Smooth muscle cell (in vitro differentiated cells): ENCODE data around the gene OR2H1. TPM values are rescaled to one million over a fixed set of nuclear protein-coding genes. Genes with fewer than 3 reads are reported as not detected.

ENCODE experiments used
- DNase-seq: peaks from one replicate; lab custom pipeline; 2025; ENCODE audit not compliant: unreplicated experiment; lab: John Stamatoyannopoulos, UW
- H2AFZ ChIP-seq: fragments of 200-600 bp; sonication (generic); 2 replicates; pipeline ENCODE4 v1.6.0; 2016; ENCODE audit warnings: antibody characterized with exemption, low read depth, mild to moderate bottlenecking
- H3F3A ChIP-seq: fragments of 200-600 bp; sonication (generic); 2 replicates; pipeline ENCODE4 v1.6.0; 2017; ENCODE audit warnings: antibody characterized with exemption, low read depth
- H3K27ac ChIP-seq: fragments of 200-600 bp; sonication (generic); 2 replicates; pipeline ENCODE4 v1.5.1; 2016; ENCODE audit warnings: low read depth, mild to moderate bottlenecking
- H3K27me3 ChIP-seq: fragments of 200-600 bp; sonication (generic); 2 replicates; pipeline ENCODE4 v1.6.1; 2016; ENCODE audit warnings: low read depth, mild to moderate bottlenecking
- H3K36me3 ChIP-seq: fragments of 200-600 bp; sonication (generic); 2 replicates; pipeline ENCODE4 v1.5.1; 2016; ENCODE audit warnings: low read depth
- H3K4me1 ChIP-seq: fragments of 200-600 bp; sonication (generic); 2 replicates; pipeline ENCODE4 v1.5.1; 2016; ENCODE audit warnings: low read depth
- H3K4me2 ChIP-seq: fragments of 200-600 bp; sonication (generic); 2 replicates; pipeline ENCODE4 v1.6.0; 2016; ENCODE audit warnings: mild to moderate bottlenecking
- H3K4me3 ChIP-seq: fragments of 200-600 bp; sonication (generic); 2 replicates; pipeline ENCODE4 v1.5.1; 2016; ENCODE audit warnings: mild to moderate bottlenecking
- H3K79me2 ChIP-seq: fragments of 200-600 bp; sonication (generic); 2 replicates; pipeline ENCODE4 v1.6.0; 2016; ENCODE audit warnings: low read depth, mild to moderate bottlenecking
- H3K9ac ChIP-seq: fragments of 200-600 bp; sonication (generic); 2 replicates; pipeline ENCODE4 v1.6.0; 2016; ENCODE audit warnings: low read depth
- H3K9me3 ChIP-seq: fragments of 200-600 bp; sonication (generic); replicated peaks from 2 replicates; pipeline ENCODE4 v1.5.1; 2016; ENCODE audit warnings: low read depth
- H4K20me1 ChIP-seq: fragments of 200-600 bp; sonication (generic); 2 replicates; pipeline ENCODE4 v1.6.0; 2016; ENCODE audit warnings: low read depth
- CTCF ChIP-seq: fragments of 200-600 bp; sonication (generic); IDR thresholded peaks from 2 replicates; pipeline ENCODE4 v1.5.1; 2017; ENCODE audit warnings: borderline replicate concordance, mild to moderate bottlenecking, antibody characterized with exemption; ENCODE audit not compliant: insufficient read depth, poor library complexity, severe bottlenecking
- WGBS: methylation state at CpG from one replicate; pipeline ENCODE4 v1.1.7; 2016; ENCODE audit warnings: low lambda C conversion rate; 5-methylcytosine and 5-hydroxymethylcytosine counted together
- polyA plus RNA-seq: library from polyadenylated mRNA; unstranded; fragments of >200 nt; fragmentation: Nextera tagmentation; extraction: Ambion mirVana; gene quantifications from 2 replicates; pipeline ENCODE4 v1.2.1, GENCODE V29; 2016
- total RNA-seq: library from RNA; depleted of rRNA; stranded (reverse); fragments of >200 nt; gene quantifications from 2 replicates; pipeline ENCODE4 v1.2.3, GENCODE V29; 2014

Gene OR2H1
- total and polyA plus RNA-seq, 2 experiments from 2014 or later, result not detected

- no peak overlapping the region for H3K4me3 ChIP-seq
- H3K4me2 ChIP-seq, result no peak overlapping the region
- 41% methylated on average over 5 of the region's 5 CpGs for WGBS
- no peaks in the 10 kb centered on the region for H3K4me1 ChIP-seq
- no peak for DNase-seq
- H3K27me3 ChIP-seq, result no peaks in the 10 kb centered on the region
- no peaks in the 10 kb centered on the region for H3F3A ChIP-seq
- no peaks in the 10 kb centered on the region for H3K79me2 ChIP-seq
- no peaks in the 10 kb centered on the region for H3K36me3 ChIP-seq
- H3K27ac ChIP-seq, result no peak overlapping the region
- no peaks in the 10 kb centered on the region for H4K20me1 ChIP-seq
- H3K9me3 ChIP-seq, result no peaks in the 10 kb centered on the region
- no peak for TF ChIP-seq CTCF
- H2AFZ ChIP-seq, result no peak overlapping the region
- H3K9ac ChIP-seq, result no peak overlapping the region
These were observed 21.0 kb downstream of the OR2H1 start for GRCh38 chr6:29477923-29478450.

DNA sequence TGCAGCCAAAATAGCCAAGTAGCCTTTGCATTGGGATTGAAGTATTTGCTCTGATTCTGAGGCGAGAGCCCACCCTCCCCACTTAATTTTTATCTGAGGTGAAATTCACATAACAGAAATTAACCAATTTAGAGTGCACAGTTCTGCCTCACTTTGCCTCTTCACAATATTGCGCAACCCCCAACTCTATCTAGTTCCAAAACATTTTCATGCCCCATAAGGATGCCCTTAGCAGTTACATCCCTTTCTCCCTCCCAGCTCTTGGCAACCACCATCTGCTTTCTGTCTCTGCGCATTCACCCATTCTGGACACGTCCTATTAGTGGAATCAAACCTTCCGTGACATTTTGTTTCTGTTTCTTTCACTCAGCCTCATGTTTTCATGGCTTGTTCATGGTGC, 21.8 kb downstream of the OR2H1 start:
- 97% methylated on average over 5 of the region's 5 CpGs for WGBS
- Histone ChIP-seq H3K79me2 (no peaks in the 10 kb centered on the region), H2AFZ (no peak overlapping the region), H3K36me3 (no peaks in the 10 kb centered on the region), H3K4me3 (no peak overlapping the region), H3F3A (no peaks in the 10 kb centered on the region), H3K9ac (no peak overlapping the region), H3K9me3 (no peaks in the 10 kb centered on the region), H3K27me3 (no peaks in the 10 kb centered on the region), H4K20me1 (no peaks in the 10 kb centered on the region), H3K4me1 (no peaks in the 10 kb centered on the region), H3K27ac (no peak overlapping the region), H3K4me2 (no peak overlapping the region)
- DNase-seq, result no peak
- TF ChIP-seq CTCF, result no peak

GRCh38 chr6:29479560-29479959, 22.6 kb downstream of the OR2H1 start:
- Histone ChIP-seq H3K4me2 (no peak overlapping the region), H2AFZ (no peak overlapping the region), H3K36me3 (no peaks in the 10 kb centered on the region), H3K9me3 (no peaks in the 10 kb centered on the region), H4K20me1 (no peaks in the 10 kb centered on the region), H3K9ac (no peak overlapping the region), H3K4me1 (no peaks in the 10 kb centered on the region), H3K27me3 (no peaks in the 10 kb centered on the region), H3K4me3 (no peak overlapping the region), H3F3A (no peaks in the 10 kb centered on the region), H3K79me2 (no peaks in the 10 kb centered on the region), H3K27ac (no peak overlapping the region)
- 75% methylated on average over 2 of the region's 2 CpGs for WGBS
- no peak for DNase-seq
- TF ChIP-seq CTCF, result no peak

GRCh38 chr6:29483186-29483585, 26.2 kb downstream of the OR2H1 start:
- Histone ChIP-seq H3K9me3 (no peaks in the 10 kb centered on the region), H2AFZ (no peak overlapping the region), H3K4me1 (no peaks in the 10 kb centered on the region), H3F3A (no peaks in the 10 kb centered on the region), H4K20me1 (no peaks in the 10 kb centered on the region), H3K79me2 (no peaks in the 10 kb centered on the region), H3K4me2 (no peak overlapping the region), H3K36me3 (no peaks in the 10 kb centered on the region), H3K27me3 (no peaks in the 10 kb centered on the region), H3K4me3 (no peak overlapping the region), H3K9ac (no peak overlapping the region), H3K27ac (no peak overlapping the region)
- WGBS, result 80% methylated on average over 3 of the region's 3 CpGs
- no peak for TF ChIP-seq CTCF
- no peak for DNase-seq
